Activated naive CD8-positive, alpha-beta T cell treated with anti-CD3 and anti-CD28 coated beads, Interleukin-2, amount 50 U/mL, for 16 hours (primary cell): Measurements from ENCODE around the gene USP31.
"Not testable (repeated sequence)": the region's sequence is repeated elsewhere in the genome, so short reads cannot be mapped to it uniquely, and the experiment has no call there.

ENCODE experiments used
- DNase-seq: peaks from one replicate; pipeline ENCODE4 v3.0.0-alpha.2; 2020; ENCODE audit warnings: low read depth, low spot score

Gene USP31

GRCh38 chr16:23094136-23094535 lies 55.1 kb downstream of the USP31 start:
- not testable (repeated sequence) for DNase-seq

GRCh38 chr16:23092801-23093117 lies 56.5 kb downstream of the USP31 start:
- DNase-seq, result no peak

- DNase-seq, result no peak
These were observed 57.0 kb downstream of the USP31 start for GRCh38 chr16:23092072-23092800.

- no peak for DNase-seq
These were observed 60.1 kb downstream of the USP31 start for GRCh38 chr16:23089111-23089510.

DNA sequence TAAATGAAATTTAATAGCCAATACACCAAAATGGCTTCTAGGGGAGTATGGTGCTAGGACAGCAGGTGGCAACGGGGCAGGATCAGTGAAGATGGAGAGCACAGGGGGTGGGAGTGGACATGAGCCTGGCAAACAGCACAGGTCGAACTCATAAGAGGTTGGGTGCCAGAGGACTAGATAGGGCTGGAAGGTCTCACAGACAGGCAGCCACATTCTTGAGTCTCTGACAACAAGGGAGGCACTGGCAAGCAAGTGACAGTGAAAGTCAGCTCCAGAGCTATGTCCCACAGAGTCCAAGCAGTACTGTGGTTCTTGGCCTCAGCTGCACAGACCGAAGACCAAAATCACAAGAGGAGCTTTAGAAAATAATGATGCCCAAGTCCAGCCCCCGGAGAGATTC lies 61.2 kb downstream of the USP31 start:
- no peak for DNase-seq

GRCh38 chr16:23085949-23086348 lies 63.3 kb downstream of the USP31 start:
- no peak for DNase-seq

GRCh38 chr16:23082161-23082788 lies 67.0 kb downstream of the USP31 start:
- no peak for DNase-seq

DNA sequence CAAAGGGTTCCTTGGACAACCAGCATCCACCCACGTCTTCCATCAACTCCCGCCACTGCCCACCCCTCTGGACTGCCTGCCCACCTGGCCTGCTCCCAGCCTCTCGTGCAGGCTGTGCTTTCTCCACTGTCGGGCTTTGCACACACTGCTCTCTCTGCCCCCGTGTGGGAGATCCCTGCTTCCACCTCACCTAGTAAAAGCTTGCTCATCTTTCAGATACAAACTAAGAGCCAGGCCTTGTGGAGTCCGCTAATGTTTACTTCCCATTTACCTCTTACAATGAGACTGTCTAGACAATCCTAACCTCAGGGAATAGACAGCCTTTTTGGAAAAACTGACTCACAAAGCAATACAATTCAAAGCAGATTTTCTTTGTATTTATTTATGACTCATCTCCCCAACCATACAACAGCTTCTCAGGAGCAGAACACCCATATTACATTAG lies 67.6 kb downstream of the USP31 start:
- DNase-seq, result no peak

- DNase-seq, result no peak
These were observed 68.5 kb downstream of the USP31 start for GRCh38 chr16:23080747-23081146.

GRCh38 chr16:23080329-23080728 lies 68.9 kb downstream of the USP31 start:
- DNase-seq, result no peak

DNA sequence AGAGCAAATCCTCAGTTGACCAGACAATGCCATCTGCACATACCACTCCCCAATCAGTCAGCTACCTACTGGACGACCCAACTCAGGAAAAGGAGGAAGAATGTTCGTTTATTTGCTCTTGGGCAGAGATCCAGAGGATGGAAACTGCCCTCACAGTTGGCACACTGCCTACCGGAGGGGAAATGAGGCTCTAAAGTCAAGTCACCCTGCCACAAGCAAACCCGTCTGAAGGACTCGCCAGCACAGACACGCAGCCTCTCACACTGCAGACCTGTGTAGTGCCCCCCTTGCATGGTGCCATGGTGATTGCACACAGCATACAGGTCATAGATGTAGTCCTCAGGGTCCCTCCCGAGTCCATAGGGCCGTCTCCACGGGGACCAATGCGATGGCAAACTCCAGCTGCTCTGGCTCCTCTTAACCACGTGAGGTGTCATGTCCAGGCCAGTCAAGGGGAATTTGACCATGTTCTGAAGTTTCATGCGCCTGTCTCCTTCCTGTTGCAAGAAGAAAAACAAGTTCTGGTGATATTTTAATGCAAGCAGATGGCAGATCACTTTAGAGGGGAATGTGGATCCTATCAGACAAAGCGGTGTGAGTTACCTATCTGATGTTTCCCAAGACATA lies 69.5 kb downstream of the USP31 start:
- no peak for DNase-seq

- no peak for DNase-seq
These were observed 74.8 kb downstream of the USP31 start for GRCh38 chr16:23074423-23074822.

GRCh38 chr16:23072769-23073549 lies 76.3 kb downstream of the USP31 start:
- no peak for DNase-seq

DNA sequence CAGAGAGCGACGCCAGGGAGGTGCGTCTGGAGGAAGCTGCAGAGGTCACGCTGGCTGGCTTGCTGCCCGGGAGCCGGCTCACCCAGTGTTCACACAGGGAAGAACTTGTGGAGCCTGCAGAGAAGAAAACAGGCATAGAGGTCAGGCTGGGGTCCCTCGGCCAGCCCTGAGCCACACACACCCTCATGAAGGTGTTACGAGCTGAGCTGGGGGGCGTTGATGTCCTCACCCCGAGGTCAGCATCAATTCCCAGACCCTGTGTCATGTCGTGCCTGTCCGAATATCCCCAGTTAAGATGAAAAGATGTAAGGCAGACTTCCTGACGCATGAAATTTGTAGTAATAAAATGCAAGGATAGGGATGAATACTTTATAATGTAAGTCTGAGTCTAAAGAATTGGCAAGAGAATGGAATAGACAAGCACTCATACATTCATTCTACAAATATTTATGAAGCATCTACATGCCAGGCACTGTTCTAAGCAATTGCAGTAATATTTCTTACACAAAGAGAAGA lies 77.1 kb downstream of the USP31 start:
- no peak for DNase-seq

- no peak for DNase-seq
These were observed 77.8 kb downstream of the USP31 start for GRCh38 chr16:23071196-23072083.

GRCh38 chr16:23069844-23070243 lies 79.4 kb downstream of the USP31 start:
- no peak for DNase-seq

DNA sequence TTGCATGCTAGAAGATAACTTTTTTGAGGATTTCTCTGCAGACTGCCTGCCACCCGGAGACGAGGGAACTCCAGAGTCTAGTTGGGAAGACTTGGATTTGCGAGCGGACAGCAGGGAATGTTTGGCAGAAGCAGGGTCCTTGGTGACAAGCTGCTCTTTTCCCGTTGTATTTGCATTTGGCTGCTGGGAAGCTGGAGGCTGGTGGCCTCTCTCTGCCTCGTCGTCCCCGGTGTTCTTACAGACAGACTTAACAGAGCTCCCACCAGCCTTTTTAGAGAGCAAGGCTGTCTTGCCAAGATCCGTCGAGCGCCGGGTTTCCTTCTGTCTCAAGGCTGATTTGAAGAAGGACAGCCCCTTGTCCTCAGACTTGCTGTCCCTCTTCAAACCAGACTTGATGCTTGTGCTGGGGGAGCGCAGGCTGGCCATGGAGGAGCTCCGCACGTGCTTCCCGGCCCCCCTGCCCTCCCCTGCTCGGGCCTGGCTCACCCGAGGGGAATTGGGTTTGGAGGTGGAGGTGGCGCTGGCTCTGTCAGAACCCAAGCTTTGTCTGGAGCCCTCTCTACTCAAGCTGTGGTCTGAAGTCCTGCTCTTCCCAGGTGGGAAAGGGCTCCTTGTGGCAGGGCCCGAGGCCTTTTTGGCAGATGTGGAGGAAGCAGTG lies 81.0 kb downstream of the USP31 start:
- no peak for DNase-seq

GRCh38 chr16:23066676-23067075 lies 82.6 kb downstream of the USP31 start:
- no peak for DNase-seq

DNA sequence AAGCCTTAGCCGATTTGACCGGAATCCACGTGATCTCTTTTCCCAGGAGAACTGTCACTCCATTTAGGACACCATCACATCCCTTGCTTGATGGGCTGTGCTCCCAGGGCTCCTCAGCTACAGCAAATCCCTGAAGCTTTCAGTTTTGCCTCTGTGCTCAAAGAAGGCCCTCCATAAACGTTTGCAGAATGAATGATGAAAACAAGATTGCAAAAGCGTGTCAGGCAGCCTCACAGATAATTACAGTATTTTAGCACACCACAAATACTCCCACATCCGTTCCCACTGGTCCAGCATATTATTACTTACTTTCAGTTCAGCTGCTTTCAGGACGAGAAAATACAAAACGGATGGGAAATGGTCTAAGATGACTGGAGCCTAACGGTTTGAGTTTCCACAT lies 84.6 kb downstream of the USP31 start:
- no peak for DNase-seq

GRCh38 chr16:23062524-23062923 lies 86.7 kb downstream of the USP31 start:
- DNase-seq, result no peak

DNA sequence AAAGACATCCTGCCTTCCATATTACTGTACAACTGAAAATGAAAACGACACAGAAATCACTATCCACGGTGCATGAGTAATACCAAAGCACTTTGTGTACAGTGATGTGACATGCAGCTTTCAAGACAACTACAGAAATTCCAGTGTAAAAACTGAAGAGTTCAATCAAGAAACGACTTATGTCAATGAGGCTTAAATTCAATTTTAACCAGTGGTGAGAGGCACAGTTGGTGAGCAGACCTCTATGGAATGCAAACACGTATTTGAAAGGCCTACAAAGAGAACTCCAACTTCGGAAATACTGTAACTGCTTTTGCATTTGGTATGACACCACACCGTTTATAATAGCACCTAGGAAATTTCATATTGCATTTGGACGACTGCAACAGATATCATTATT lies 87.6 kb downstream of the USP31 start:
- no peak for DNase-seq
